ENCODE measurements around the gene SEMA4G. TPM values are rescaled to one million over a fixed set of nuclear protein-coding genes. Genes with fewer than 3 reads are reported as not detected.

Gene SEMA4G
- total and polyA plus RNA-seq, 2 experiments from 2014 or later = 5.3 to 8.5 TPM

DNA sequence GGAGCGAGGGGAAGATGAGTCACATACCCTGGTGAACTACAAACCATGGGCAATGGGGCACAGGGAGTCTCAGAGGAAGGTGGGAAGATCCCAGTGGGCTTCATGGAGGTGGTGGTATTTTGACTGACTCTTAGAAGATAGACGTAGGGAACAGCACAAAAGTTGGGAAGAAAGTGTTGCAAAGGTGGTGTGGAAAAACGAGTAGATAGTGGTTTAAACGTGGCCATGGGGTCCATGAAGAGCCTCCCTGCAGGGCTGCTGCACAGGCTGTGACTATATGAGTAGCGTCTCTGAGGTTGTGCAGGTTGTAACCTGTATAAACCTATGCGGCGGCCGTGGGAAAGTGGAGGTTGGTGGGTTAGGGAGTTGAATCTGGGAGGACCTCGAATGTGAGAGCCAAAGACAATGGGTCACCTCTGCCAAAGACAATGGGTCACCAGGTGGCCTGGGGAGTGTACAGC, 44.1 kb downstream of the SEMA4G start:
- Histone ChIP-seq H3K4me2 (no peak overlapping the region), H3F3A (replicated peaks; ENCODE audit: low read depth) (0 out of 2 replicates have a peak, but pooled peaks cover 4% of the 10 kb centered on the region), H3K36me3 (ENCODE audit: insufficient read depth) (no peaks in the 10 kb centered on the region), H3K79me2 (replicated peaks; ENCODE audit: insufficient read depth) (no peaks in the 10 kb centered on the region), H4K20me1 (replicated peaks; ENCODE audit: insufficient read depth) (no peaks in the 10 kb centered on the region), H2AFZ (no peak overlapping the region), H3K4me1 (ENCODE audit: insufficient read depth) (peaks cover 19% of the 10 kb centered on the region; the same call in 1 of the 2 replicates), H3K9me2 (ENCODE audit: insufficient read depth) (no peaks in the 10 kb centered on the region), H3K4me3 (no peak overlapping the region), H3K27me3 (ENCODE audit: insufficient read depth) (peaks cover 36% of the 10 kb centered on the region), H3K27ac (ENCODE audit: low read depth) (no peak overlapping the region)
- Mint-ChIP-seq H3K4me3 (no peak overlapping the region), H3K9me3 (no peaks in the 10 kb centered on the region; the same call in 2 of the 3 replicates), H3K36me3 (ENCODE audit: low read depth) (no peaks in the 10 kb centered on the region), H3K4me1 (peaks cover 24% of the 10 kb centered on the region), H3K27me3 (ENCODE audit: insufficient read depth, low read depth, poor library complexity) (peaks cover 51% of the 10 kb centered on the region), H3K27ac (no peak overlapping the region)
- ATAC-seq (no peak), DNase-seq (ENCODE audit: low spot score) (no peak)
- no peak for TF ChIP-seq POLR2AphosphoS5 (IDR thresholded peaks at IDR 0.05; ENCODE audit: low read depth)
- no peak for TF ChIP-seq NANOG (IDR thresholded peaks at IDR 0.05; ENCODE audit: borderline replicate concordance)
- no peak for TF ChIP-seq STAT1 (IDR thresholded peaks at IDR 0.05; ENCODE audit: unreplicated experiment)
- no peak for TF ChIP-seq ZNF331 (CRISPR knock-in tag; IDR thresholded peaks at IDR 0.05; ENCODE audit: low read depth)
- no peak for TF ChIP-seq EZH2 (IDR thresholded peaks at IDR 0.05; ENCODE audit: low read depth, unreplicated experiment)
- no peak for TF ChIP-seq EZH2phosphoT487 (IDR thresholded peaks at IDR 0.05; ENCODE audit: unreplicated experiment)
- no peak for TF ChIP-seq CTCF (conservative IDR thresholded peaks at IDR 0.05; ENCODE audit: low read depth in 2 of 2)
- no peak for TF ChIP-seq CREB1 (CRISPR knock-in tag; IDR thresholded peaks at IDR 0.05; ENCODE audit: low read depth)
- no peak for TF ChIP-seq ZNF114 (CRISPR knock-in tag; IDR thresholded peaks at IDR 0.05)
- no peak for TF ChIP-seq ETS1 (IDR thresholded peaks at IDR 0.05)
- TF ChIP-seq, protein P1, sequence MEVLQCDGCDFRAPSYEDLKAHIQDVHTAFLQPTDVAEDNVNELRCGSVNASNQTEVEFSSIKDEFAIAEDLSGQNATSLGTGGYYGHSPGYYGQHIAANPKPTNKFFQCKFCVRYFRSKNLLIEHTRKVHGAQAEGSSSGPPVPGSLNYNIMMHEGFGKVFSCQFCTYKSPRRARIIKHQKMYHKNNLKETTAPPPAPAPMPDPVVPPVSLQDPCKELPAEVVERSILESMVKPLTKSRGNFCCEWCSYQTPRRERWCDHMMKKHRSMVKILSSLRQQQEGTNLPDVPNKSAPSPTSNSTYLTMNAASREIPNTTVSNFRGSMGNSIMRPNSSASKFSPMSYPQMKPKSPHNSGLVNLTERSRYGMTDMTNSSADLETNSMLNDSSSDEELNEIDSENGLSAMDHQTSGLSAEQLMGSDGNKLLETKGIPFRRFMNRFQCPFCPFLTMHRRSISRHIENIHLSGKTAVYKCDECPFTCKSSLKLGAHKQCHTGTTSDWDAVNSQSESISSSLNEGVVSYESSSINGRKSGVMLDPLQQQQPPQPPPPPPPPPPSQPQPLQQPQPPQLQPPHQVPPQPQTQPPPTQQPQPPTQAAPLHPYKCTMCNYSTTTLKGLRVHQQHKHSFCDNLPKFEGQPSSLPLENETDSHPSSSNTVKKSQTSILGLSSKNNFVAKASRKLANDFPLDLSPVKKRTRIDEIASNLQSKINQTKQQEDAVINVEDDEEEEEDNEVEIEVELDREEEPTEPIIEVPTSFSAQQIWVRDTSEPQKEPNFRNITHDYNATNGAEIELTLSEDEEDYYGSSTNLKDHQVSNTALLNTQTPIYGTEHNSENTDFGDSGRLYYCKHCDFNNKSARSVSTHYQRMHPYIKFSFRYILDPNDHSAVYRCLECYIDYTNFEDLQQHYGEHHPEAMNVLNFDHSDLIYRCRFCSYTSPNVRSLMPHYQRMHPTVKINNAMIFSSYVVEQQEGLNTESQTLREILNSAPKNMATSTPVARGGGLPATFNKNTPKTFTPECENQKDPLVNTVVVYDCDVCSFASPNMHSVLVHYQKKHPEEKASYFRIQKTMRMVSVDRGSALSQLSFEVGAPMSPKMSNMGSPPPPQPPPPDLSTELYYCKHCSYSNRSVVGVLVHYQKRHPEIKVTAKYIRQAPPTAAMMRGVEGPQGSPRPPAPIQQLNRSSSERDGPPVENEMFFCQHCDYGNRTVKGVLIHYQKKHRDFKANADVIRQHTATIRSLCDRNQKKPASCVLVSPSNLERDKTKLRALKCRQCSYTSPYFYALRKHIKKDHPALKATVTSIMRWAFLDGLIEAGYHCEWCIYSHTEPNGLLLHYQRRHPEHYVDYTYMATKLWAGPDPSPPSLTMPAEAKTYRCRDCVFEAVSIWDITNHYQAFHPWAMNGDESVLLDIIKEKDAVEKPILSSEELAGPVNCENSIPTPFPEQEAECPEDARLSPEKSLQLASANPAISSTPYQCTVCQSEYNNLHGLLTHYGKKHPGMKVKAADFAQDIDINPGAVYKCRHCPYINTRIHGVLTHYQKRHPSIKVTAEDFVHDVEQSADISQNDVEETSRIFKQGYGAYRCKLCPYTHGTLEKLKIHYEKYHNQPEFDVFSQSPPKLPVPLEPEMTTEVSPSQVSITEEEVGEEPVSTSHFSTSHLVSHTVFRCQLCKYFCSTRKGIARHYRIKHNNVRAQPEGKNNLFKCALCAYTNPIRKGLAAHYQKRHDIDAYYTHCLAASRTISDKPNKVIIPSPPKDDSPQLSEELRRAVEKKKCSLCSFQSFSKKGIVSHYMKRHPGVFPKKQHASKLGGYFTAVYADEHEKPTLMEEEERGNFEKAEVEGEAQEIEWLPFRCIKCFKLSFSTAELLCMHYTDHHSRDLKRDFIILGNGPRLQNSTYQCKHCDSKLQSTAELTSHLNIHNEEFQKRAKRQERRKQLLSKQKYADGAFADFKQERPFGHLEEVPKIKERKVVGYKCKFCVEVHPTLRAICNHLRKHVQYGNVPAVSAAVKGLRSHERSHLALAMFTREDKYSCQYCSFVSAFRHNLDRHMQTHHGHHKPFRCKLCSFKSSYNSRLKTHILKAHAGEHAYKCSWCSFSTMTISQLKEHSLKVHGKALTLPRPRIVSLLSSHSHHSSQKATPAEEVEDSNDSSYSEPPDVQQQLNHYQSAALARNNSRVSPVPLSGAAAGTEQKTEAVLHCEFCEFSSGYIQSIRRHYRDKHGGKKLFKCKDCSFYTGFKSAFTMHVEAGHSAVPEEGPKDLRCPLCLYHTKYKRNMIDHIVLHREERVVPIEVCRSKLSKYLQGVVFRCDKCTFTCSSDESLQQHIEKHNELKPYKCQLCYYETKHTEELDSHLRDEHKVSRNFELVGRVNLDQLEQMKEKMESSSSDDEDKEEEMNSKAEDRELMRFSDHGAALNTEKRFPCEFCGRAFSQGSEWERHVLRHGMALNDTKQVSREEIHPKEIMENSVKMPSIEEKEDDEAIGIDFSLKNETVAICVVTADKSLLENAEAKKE (CRISPR knock-in tag; IDR thresholded peaks at IDR 0.05) = no peak
- TF ChIP-seq JUNB (IDR thresholded peaks at IDR 0.05; ENCODE audit: unreplicated experiment) = no peak
- TF ChIP-seq REST (IDR thresholded peaks at IDR 0.05; ENCODE audit: unreplicated experiment) = no peak
